Activated CD4-positive, alpha-beta T cell treated with anti-CD3 and anti-CD28 coated beads, Interleukin-2, amount 50 U/mL, for 4 hours (primary cell): ENCODE data around the gene TSSK1B.

Experiments
- DNase-seq, 2 experiments: peaks; one replicate each; pipeline ENCODE4 v3.0.0-alpha.2; 2020

The TSSK1B gene

GRCh38 chr5:113397046-113397445 lies 37.7 kb downstream of the TSSK1B start:
- no peak for DNase-seq

- no peak for DNase-seq
These were observed 40.1 kb downstream of the TSSK1B start for GRCh38 chr5:113394658-113395057.

- no peak for DNase-seq
These were observed 44.6 kb downstream of the TSSK1B start for GRCh38 chr5:113390224-113390623.

- DNase-seq: no peak
These were observed 45.7 kb downstream of the TSSK1B start for GRCh38 chr5:113389116-113389515.

- DNase-seq: no peak
These were observed 46.9 kb downstream of the TSSK1B start for GRCh38 chr5:113387844-113388243.

DNA sequence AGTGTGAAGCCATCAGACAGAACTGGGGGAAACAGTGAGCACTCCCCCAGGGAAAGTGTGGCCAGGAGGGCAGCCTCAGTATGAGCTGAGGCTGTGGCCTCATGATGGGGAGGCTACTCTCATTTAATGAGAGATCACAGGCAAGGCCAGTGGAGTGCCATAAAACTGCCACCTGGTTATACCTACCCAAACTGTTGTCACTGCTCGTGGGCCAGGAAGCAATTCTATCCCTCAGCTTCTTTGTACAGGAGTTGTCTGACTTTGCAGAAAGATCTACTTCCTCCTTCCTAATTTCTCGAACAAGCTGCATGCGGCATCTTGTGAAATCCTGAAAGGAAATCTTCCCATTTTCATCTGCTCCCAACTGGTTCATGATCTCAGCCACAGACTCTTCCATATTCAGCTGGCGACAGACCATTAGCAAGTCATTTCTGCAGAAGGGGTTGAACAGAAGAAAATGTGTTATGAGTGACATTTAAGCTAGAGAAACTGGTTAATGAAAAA lies 50.0 kb downstream of the TSSK1B start:
- no peak for DNase-seq

GRCh38 chr5:113382731-113383130 lies 52.1 kb downstream of the TSSK1B start:
- DNase-seq: no peak
